Measurements from ENCODE around the gene RAB40C.

GRCh38 chr16:593807-594206, 3.9 kb downstream of the RAB40C start:
- TF ChIP-seq, protein P1, sequence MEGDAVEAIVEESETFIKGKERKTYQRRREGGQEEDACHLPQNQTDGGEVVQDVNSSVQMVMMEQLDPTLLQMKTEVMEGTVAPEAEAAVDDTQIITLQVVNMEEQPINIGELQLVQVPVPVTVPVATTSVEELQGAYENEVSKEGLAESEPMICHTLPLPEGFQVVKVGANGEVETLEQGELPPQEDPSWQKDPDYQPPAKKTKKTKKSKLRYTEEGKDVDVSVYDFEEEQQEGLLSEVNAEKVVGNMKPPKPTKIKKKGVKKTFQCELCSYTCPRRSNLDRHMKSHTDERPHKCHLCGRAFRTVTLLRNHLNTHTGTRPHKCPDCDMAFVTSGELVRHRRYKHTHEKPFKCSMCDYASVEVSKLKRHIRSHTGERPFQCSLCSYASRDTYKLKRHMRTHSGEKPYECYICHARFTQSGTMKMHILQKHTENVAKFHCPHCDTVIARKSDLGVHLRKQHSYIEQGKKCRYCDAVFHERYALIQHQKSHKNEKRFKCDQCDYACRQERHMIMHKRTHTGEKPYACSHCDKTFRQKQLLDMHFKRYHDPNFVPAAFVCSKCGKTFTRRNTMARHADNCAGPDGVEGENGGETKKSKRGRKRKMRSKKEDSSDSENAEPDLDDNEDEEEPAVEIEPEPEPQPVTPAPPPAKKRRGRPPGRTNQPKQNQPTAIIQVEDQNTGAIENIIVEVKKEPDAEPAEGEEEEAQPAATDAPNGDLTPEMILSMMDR (IDR thresholded peaks at IDR 0.05 in 2 of 3, conservative IDR thresholded peaks at IDR 0.05 in 1 of 3; ENCODE audit: insufficient read depth in 2 of 3, low read depth in 1 of 3, low read length in 3 of 3) = no peak
- TF ChIP-seq ATF6 (CRISPR knock-in tag; IDR thresholded peaks at IDR 0.05) (no peak), ESRRA (IDR thresholded peaks at IDR 0.05; ENCODE audit: borderline replicate concordance, low read depth) (no peak), EP400 (IDR thresholded peaks at IDR 0.05) (no peak)
